HG03097 (cell line): ENCODE measurements around the gene RENBP.

Source experiments
- ATAC-seq: cut with Tn5 transposase; IDR thresholded peaks from one replicate; pipeline ENCODE4 v1.9.1; 2021; ENCODE audit not compliant: unreplicated experiment, low FRiP score

The RENBP gene

DNA sequence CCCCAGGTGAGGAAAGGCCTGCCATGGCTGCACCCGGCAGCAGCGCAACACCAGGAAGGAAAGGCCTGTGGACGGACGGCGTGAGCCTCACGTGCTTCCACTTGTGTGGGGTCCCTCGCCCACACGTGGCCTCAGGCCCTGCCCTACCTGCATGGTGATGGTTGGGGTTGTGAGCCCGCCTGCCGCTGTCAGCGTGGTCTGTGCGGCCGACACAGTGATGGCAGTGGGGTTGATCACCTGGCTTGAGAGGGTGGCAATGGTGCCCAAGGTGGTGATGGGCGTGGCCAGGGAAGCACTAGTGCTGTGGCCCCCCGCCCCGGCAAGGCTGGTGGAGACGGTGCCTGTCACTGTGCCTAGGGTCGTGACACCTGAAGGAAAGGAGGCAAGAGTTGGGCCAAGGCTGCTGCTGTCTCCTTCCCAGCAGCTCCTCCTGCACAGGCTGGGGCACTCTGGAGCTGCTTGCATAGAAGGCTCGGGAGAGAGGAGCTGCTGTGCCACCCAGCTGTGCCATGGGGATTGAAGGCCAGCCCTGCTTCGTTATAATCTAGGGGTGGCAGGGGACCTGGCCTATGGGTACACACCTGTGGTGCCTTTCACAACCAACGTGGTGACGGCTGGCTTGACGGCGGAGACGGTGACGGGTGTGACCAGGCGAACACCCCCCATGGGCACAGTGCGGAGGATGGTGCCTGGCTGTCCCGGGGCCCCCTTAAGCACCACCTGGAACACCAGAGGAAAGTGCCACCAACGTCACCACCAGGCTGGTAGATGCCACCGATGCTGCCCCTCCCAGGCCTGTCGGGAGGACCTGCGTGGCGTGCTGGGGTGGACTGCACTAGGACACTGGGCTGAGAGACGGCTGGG is 11.8 kb upstream of the RENBP start:
- ATAC-seq, result no peak

GRCh38 chrX:153955228-153955732 is 10.8 kb upstream of the RENBP start:
- no peak for ATAC-seq

- ATAC-seq, result no peak
Observed at GRCh38 chrX:153954558-153955227, 10.2 kb upstream of the RENBP start.

- no peak for ATAC-seq
Observed at GRCh38 chrX:153953892-153954557, 9.6 kb upstream of the RENBP start.

DNA sequence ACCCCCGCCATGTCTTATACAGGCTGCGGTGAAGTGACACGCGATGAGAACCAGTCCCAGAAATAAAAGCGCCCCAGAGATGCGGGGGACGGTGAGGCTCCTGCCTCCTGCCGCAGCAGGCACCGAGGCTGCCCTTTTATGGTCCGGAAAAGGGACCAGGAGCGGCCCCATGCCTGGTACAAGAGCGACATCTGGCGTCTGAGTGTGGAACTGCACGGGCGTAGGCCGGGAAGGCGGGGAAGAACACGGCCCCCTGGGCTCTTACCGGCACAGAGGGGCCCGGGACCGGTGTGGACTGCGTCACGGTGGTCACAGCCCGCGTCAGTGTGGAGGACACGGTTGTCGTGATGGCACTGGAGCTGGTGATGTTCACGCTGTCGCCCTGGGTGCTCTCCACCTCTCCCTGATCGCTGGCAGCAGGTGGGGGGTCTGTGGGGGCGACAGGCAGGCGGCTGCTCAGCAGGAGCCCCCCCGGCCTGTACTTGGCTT is 8.9 kb upstream of the RENBP start:
- ATAC-seq, result no peak

DNA sequence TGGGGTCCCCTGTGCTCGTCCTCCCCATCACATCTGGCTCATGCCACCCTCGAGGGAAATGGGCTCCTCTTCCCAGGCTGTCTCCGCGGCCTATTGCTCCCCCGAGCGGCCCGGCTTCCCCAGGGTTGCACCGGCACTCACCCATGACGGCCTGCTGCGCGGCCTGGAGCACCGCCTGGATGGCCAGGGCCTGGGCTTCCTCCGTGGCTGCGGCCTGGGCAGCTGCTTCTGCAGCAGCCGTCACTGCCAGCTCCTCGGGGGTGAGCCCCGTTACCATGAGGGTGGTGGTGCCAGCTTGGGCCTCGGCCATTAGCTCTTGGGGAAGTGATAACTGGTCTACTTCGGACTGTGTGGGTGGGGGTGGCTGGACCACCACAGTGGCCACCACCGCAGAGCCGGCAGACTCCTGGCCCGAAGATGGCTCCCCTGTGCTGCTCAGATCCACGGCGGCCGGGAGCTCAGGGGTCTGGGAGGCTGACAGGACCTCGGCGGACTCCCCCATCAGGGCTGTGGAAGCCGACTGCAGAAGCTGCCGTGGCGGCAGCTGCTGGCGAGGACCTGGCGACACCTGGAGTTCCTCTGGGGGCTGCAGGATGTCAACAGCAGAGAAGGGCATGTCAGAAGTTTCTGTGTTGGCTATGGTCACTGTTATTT is 8.1 kb upstream of the RENBP start:
- ATAC-seq, result no peak

GRCh38 chrX:153951683-153952372 is 7.4 kb upstream of the RENBP start:
- no peak for ATAC-seq

DNA sequence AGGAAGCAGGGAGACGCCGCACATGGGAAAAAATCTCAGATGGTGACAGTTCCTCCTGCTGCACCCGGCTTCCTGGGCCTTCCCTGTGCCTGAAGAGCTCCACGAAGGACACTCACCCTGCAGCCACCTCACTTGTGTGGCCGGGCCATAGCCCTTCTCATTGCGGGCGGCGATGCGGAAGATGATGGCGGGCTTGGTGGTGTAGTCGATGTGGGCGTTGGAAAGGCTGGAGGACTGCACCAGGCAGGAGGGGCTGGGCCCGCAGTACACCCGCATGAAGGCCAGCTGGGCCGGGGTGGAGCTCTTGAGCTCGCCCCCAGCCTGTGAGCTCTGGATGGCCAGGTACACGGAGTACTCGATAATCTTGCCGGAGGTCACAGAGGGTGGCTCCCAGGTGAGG is 5.7 kb upstream of the RENBP start:
- no peak for ATAC-seq

GRCh38 chrX:153948847-153949805 is 4.7 kb upstream of the RENBP start:
- ATAC-seq, result no peak

- ATAC-seq, result no peak
Observed at GRCh38 chrX:153948002-153948466, 3.6 kb upstream of the RENBP start.

GRCh38 chrX:153947009-153947769 is 2.7 kb upstream of the RENBP start:
- ATAC-seq, result peak; percentile 70

DNA sequence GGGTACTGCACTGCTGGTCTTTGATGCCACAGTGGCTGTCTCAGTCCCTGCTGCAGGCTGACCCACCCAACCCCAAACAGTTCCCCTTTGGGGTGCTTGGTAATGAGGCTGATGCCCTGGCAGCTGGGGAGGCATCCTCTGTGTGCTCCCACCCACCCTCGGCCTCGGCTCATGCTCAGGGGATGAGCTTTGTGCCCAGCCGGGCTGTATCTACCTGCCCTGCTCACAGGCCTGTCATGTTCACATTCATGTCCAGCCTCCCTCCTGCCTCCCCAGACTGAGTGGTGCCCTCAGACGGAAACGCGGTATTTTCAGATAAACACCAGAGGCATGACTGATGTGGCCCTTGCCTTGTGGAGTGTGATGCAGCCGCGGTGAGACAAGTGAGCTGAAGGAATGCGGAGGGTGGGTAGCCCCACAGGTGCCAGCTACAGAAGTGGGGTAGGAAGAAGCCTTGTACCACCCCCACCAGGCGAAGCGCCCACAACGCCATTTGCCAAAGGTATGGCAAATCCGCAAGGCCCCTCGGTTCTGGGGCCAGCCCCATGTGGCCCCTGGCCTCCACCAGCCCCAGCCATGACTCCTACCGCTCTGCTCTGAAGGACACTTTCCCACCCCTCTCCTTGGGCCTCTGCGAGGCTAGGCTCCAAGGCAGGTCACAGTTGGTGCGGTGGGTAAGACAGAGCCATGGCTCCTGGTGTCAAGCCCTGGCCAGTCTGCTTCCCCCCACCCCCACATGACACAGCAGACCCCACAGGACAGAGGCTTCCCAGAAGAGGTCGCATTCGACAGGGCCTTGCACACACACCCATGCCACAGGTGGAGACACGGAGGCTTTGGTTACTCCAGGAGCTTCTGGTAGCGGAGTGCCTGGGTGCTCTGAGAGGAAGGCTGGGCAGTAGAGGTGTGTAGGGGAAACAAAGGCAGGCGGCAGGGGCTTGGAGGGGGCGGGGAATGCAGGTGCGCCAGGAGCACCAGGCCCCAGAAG is 1.8 kb upstream of the RENBP start:
- ATAC-seq, result no peak

GRCh38 chrX:153944800-153945150 is 332 bp upstream of the RENBP start:
- ATAC-seq, result no peak

GRCh38 chrX:153941336-153942252 is 2.8 kb downstream of the RENBP start:
- no peak for ATAC-seq

- ATAC-seq, result no peak
Observed at GRCh38 chrX:153939573-153939972, 4.9 kb downstream of the RENBP start.

DNA sequence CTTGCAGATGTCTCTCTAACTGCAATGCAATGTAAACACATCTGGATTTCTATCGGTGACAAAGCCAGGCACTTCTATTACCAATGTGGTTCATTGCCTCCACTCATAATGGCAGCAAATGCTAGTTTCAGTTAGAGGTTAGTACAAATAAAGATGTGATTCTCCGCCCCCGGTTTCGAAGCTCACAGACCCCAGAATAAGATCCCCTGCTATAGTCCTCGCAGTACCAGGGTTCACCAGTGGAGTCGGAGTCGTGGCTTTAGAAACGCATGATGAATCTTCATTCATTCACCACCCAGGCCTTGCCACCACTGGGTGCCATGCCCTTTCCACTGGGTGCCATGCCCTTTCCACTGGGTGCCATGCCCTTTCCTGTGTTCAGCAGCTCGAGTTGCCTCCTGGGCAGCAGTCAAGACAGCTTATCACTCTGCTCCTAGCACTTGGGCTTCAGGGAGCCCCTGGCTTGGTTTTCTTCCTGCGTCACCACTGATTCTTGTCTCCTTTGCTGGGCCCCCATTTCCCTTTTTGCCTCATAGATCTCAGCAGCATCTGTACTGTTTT is 6.1 kb downstream of the RENBP start:
- ATAC-seq, result no peak
